Colon (tissue), 2 donors: Measurements from ENCODE around the gene PITHD1.
"Not testable (repeated sequence)": the region's sequence is repeated elsewhere in the genome, so short reads cannot be mapped to it uniquely, and the experiment has no call there.

Experiments used
- FAIRE-seq: peaks from 2 replicates; lab custom pipeline; 2012; peaks lifted over from hg19 to GRCh38; lab: Jason Lieb, UNC
- donor health status: control.
- donor health status: control.

PITHD1 gene

DNA sequence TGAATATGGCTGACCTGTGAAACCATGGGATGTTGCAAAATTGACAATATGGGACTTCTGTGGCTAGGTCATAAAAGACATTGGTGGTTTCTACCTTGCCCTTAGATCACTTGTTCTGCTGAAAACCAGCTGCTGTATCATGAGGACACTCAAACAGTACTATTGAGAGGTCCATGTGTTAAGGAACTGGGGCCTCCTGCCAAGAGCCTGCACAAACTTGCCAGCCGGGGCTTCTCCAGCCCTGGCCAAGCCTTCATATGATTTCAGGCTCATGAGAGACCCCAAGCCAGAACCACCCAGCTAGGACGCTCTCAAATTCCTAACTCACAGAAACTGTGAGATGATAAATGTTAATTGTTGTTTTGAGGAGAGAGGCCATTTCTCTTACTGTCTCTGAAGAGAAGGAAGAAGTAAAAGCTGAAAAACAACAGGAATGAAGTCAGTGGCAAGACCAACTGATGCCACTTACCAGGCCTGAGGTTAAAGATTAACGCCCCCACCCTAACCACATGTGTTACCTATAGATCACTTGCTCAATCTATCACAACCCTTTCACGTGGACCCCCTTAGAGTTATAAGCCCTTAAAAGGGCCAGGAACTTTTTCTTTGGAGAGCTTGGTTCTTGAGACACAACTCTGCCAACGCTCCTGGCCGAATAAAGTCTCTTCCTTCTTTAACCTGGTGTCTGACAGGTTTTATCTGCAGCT, 3.9 kb upstream of the PITHD1 start:
- FAIRE-seq = no peak

DNA sequence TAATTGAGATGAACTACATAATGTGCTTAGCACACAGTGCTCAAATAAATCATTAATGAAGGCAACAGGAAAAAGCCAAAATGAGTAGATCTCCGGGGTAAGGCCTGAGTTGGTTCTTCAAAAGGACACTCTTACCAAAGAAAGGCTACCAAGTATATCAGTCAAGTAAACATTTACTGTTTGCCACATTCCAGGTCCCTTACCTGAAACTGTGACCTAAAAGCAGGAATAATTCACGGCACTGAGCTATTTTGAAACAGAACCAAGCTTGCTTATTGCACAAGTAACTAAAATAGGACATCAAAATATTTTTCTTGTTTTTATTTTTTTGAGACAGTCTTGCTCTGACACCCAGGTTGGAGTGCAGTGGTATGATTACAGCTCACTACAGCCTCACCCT, 2.0 kb upstream of the PITHD1 start:
- FAIRE-seq = no peak

- no peak for FAIRE-seq
These were observed 1.7 kb downstream of the PITHD1 start for GRCh38 chr1:23779826-23780371.

- not testable (repeated sequence) for FAIRE-seq
These were observed 4.9 kb downstream of the PITHD1 start for GRCh38 chr1:23783141-23783540.

- no peak for FAIRE-seq
These were observed 6.6 kb downstream of the PITHD1 start for GRCh38 chr1:23784846-23785245.

DNA sequence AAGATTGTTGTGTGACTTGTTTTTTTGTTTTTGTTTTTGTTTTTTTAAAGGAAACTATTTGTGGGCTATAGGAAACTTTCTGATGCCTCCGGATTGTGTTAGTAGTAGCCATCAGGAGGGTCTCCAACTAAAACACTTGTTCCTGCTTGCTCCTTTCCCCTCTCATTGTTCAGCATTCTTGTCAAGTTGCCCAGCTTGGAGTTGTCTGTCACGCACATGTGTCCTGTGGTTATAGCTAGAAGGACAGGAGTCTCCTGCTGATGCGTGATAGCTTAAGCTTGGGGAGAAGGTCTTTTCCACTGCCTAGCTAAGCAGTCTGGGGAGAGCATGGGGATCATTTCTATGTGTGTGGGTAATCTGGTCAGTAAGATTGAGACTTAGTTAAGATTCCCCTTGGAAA, 9.5 kb downstream of the PITHD1 start:
- FAIRE-seq = no peak

GRCh38 chr1:23788695-23789094, 10.5 kb downstream of the PITHD1 start:
- no peak for FAIRE-seq

- FAIRE-seq = no peak
These were observed 12.7 kb downstream of the PITHD1 start, which contains the start of gene LYPLA2 for GRCh38 chr1:23790696-23791515. LYPLA2 (plus strand) TSS chr1:23791145; CDS start chr1:23792683, 1,538 bp downstream.

DNA sequence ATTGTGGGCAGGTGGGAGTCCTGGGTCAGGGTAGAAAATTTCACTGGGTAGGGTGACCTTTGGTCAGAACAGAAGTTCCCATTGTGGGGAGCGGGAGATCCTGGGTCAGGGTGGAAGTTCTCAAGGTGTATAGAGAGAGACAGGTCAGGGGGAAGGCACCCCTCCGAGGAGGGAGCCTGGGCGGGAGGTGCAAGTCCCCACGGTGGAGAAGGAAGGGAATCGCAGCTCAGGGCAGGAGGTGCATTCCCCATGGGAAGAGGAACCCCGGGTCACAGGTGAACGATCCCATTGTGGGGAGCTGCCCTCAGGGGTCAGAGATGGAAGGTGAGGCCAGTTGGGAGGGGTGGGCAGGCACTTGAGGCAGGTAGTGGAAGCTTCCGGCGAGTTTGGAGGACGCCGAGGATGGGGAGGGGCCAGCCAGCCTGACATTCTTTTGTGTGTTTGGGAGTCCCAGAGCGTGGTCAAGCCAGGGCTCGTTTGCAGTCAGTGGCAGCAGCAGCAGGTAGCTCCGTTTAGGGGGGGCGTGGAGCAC, 13.4 kb downstream of the PITHD1 start:
- no peak for FAIRE-seq

DNA sequence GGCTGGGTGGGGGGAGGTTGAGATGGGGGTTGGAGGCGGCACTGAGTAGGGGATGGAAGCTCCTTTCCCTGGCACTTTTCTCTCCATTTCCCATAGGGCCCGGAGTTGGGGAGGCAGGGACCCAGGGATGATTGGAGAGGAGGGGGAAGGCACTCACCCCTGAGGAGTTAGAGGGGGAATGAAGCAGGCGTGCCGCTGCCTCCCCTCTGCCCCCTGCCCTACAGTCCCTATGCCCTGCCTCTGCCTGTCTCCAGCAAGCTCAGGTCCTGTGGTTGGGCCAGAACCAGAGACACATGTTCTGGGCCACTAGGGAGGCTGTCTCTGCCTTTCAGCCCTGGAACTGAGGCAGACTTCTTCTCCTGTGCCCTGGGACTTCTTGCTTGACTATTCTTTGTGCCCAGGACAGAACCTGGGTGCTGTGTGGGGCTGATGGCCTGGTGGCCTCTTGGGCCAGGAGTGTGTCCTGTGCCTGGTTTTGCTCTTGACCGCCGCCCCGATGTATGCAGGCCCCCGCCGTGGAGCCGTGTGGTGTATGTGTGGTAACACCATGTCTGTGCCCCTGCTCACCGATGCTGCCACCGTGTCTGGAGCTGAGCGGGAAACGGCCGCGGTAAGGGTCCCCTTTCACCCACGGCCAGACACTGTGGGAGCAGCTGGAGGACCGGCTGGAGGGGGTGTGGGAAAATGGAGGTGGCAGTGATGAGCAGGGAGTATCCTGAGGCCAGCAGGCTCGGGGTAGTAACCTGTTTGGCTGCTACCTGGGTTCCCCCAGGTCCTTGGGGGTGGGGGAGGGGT, 14.1 kb downstream of the PITHD1 start:
- FAIRE-seq = no peak

DNA sequence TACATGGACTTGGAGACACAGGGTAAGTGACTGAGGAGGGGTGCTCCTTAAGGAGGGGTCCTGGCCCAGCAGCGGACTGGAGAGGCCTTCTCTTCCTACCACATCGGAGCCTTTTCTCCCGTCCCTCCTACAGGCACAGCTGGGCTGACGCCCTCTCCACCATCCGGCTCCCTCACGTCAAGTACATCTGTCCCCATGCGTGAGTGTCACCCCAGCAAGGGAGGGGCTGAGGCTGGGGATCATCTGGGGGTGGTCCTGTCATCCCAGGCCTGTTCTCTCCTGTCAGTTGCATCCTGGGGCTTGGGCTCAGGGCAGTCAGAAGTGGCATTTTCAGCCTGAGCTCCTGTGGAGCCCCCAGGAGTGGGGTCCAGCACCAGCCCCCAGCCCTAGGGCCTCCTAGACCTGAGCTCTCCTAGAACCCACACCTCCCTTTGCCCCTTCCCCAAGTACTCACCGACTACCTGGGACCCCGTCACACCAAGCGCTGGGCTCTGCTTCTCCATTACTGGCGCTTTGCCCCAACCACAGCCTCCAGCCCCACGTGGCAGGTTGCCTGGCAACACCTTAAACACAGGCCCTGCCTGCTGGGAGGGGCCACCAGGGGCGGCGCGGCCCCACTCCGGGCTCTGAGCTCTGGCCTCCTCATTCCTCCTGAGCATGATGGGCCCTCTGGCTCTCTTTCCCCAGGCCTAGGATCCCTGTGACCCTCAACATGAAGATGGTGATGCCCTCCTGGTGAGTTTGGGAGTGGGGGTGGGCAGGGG, 15.0 kb downstream of the PITHD1 start:
- no peak for FAIRE-seq

DNA sequence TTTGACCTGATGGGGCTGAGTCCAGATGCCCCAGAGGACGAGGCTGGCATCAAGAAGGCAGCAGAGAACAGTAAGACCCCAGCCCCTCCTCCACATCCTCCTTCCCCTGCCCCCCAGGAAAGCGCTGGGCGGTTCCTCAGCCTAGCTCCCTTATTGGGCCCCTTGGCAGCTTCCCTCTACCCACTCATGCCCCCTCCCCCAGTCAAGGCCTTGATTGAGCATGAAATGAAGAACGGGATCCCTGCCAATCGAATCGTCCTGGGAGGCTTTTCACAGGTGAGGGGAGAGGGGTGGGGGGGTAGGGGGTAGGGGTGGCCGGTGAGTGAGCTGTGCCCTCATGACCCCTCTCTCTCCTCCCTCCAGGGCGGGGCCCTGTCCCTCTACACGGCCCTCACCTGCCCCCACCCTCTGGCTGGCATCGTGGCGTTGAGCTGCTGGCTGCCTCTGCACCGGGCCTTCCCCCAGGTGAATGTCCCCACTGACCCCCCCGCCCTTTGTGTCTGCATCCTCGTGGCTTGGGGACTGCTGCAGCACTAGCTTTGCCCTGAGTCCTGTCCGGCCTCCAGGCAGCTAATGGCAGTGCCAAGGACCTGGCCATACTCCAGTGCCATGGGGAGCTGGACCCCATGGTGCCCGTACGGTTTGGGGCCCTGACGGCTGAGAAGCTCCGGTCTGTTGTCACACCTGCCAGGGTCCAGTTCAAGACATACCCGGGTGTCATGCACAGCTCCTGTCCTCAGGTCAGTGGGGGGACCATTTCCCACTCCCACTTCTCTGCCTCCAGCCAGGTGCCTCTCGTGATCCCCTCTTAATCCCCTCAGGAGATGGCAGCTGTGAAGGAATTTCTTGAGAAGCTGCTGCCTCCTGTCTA, 15.9 kb downstream of the PITHD1 start:
- FAIRE-seq = no peak

DNA sequence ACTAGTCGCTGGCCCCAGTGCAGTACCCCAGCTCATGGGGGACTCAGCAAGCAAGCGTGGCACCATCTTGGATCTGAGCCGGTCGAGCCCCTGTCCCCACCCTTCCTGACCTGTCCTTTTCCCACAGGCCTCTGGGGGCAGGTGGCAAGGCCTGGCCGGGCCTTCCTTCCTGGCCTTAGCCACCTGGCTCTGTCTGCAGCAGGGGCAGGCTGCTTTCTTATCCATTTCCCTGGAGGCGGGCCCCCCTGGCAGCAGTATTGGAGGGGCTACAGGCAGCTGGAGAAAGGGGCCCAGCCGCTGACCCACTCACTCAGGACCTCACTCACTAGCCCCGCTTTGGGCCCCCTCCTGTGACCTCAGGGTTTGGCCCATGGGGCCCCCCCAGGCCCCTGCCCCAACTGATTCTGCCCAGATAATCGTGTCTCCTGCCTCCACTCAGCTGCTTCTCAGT, 16.5 kb downstream of the PITHD1 start:
- not testable (repeated sequence) for FAIRE-seq

- no peak for FAIRE-seq
These were observed 17.7 kb downstream of the PITHD1 start for GRCh38 chr1:23795676-23796465.

DNA sequence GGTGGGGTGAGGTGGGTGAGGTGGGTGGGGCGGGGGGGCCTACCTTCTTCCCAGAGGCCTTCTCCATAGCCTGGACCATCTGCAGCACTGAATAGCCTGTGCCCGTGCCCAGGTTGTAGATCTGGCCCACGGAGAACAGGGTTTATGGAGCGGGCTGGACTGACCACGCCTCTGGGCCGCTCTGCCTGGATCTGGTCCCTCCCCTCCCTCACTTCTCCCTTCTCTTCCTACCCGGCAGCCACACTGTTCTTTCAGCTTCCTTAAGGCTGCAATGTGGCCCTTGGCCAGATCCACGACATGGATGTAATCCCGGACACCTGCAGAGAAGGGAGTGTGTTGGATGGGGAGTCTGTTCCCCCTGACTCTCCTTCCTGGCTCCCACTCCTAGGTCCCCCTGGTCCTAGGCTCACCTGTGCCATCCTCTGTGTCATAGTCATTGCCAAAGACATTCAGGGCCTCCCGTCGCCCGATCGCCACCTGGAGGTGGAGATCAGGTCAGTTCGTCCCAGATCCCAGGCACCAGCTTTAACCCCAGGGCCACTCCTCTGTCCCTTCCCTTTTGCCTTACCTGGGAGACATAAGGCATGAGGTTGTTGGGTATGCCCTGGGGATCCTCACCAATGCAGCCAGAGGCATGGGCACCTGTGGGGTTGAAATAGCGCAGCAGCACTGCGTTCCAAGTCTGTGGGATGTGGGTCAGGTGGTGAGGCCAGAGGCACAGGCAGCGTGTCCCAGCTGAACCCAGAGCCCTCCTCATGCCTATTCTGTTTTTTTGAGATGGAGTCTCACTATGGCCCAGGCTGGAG, 18.5 kb downstream of the PITHD1 start:
- FAIRE-seq = no peak

DNA sequence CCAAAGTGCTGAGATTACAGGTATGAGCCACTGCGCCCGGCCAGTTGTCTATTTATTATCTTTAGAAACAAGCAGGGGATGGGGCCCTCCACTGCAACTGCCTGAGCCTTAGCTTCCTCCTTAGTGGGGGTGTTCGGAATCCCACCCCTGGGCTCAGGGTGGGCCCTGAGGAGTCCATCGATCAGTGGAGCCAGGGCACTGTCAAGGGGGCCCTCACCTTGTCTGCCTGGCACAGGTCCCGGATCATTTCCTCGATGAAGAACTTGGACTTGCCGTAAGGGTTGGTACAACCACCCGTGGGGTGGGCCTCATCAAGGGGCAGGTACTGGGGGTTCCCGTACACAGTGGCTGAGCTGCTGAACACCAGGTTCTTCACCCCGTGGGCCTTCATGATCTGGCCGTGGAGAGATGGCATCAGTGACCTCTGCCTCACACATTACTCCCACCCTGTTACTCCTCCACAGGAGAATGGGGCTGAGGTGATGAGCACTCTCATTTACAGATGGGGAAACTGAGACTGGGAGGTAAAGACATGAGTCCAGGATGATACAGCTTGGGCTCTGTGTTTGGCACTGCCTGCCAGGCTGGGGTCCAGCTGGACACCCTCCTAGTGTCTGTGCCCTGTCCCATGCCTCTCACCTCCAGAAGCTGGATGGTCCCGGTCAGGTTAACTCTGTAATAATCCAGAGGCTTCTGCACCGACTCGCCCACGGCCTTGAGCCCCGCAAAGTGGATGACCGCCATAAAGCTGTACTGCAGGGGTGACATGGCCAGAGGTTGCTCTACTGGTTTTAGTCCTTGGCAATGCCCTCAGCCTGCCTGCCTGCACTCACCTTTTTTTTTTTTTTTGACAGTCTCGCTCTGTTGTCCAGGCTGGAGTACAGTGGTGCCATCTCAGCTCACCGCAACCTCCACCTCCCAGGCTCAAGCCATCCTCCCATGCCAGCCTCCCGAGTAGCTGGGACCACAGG, 19.5 kb downstream of the PITHD1 start:
- no peak for FAIRE-seq

GRCh38 chr1:23798662-23799142, 20.5 kb downstream of the PITHD1 start:
- no peak for FAIRE-seq
